ENCODE measurements around the gene GGN. TPM values are rescaled to one million over a fixed set of nuclear protein-coding genes. Genes with fewer than 3 reads are reported as not detected.
A peak's percentile ranks its signal among the peaks of the same experiment; 100 is the strongest.

GGN gene
- total and polyA plus RNA-seq, 9 of the 15 experiments (the other 6 are each of a cell fraction or from before 2014, with no cell fraction given): 0.15 to 0.33 TPM; not detected in 7

DNA sequence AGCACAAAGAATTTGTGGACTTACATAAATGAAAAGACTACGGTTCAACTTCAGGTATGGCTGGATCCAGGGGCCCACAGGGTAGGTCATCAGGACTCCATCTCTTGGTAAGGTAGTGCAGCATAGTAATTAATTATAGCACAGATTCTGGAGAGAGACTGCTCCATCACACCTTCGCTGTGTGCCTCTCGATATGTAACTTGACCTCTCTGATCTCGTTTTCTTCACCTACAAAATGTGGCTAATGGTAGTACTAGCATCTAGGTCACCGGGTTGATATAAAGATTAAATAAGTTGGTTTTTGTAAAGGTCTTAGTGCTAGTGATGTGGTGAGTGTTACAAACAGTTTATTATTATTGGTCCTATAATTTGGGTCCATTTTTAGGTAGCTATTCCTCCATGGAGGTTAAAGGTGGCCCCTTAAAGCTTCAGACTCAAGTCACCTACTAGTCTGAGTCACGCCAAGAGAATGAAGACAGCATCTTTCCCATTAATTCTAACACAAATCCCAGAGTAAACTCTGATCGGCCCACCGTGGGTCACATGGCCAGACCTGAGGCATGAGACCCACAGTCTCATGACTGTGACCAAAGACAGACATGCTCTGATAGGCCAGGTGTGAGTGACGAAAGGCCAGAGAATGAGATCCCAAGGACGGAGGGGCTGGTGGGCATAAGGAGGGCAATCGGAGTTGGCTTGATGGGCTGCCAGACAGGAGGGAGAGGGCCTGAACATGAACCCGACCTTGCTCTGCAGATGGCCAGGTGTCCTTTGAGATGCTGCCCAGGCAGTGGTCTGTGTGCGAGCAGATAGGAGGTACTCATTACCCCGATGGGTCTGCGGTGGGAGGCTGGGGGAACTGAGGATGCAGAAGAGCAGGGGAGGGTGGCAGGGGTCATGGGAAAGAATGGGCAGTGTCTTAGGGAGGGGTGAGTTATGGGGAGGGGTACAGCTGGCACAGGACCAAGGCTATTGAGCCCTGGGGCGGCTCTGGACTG is 31.8 kb downstream of the GGN start:
- DNase-seq (ENCODE audit: extremely low read depth in 1 of 4, low spot score in 3 of 4) (no peak), ATAC-seq (no peak), FAIRE-seq (no peak)
- H3K9me3 ChIP-seq (replicated peaks; ENCODE audit: control insufficient read depth, insufficient read depth, low read depth, low read length): no peaks in the 10 kb centered on the region
- H3K4me3 ChIP-seq: no peak overlapping the region
- H3K27ac ChIP-seq (ENCODE audit: extremely low read depth, low read depth, low read length): no peak overlapping the region
- intact Hi-C loops (cut with micrococcal nuclease): no loop called here
- CTCF ChIA-PET (ENCODE audit: low intra/inter-chr PET ratio): no interaction called here
- H3K36me3 ChIP-seq (ENCODE audit: control insufficient read depth, insufficient read depth, low read length): no peaks in the 10 kb centered on the region
- H3K79me2 ChIP-seq (ENCODE audit: control insufficient read depth, insufficient read depth, low read length): no peaks in the 10 kb centered on the region
- no peak overlapping the region for H2AFZ ChIP-seq (ENCODE audit: low read depth, low read length)
- in situ Hi-C loops (cut with MboI): no loop called here
- peaks cover under 1 to 8% of the 10 kb centered on the region in 2 experiments; a peak in 3 of 5 replicates for H3K4me1 ChIP-seq (replicated peaks in 1 of 2; ENCODE audit: control insufficient read depth in 2 of 2, insufficient read depth in 2 of 2, low read length in 2 of 2)
- H3K27me3 ChIP-seq (ENCODE audit: control insufficient read depth in 2 of 2, insufficient read depth in 2 of 2, low read length in 2 of 2): peaks cover 24 to 32% of the 10 kb centered on the region in 2 experiments
- H3K9ac ChIP-seq (ENCODE audit: insufficient read depth in 1 of 2, low read depth in 2 of 2, low read length in 2 of 2): peak overlapping the region in 1 of 2 experiments; percentile 43; a peak in 2 of 4 replicates
- no peaks in the 10 kb centered on the region for H3K9me1 ChIP-seq (ENCODE audit: control insufficient read depth, insufficient read depth, low read length)
- peaks cover 6% of the 10 kb centered on the region; the same call in 1 of the 2 replicates for H4K20me1 ChIP-seq (replicated peaks; ENCODE audit: control insufficient read depth, insufficient read depth, low read length)
- POLR2A ChIA-PET: interaction anchor here (0.5 to 1.0 kb wide), 4 partner anchors 8 to 214 kb away, joined by 3 read pairs; partner anchors contain the start of gene PSMD8
- H3K4me2 ChIP-seq (ENCODE audit: insufficient read depth, low read length): no peak overlapping the region
- WGBS (ENCODE audit: insufficient coverage, low coverage, missing lambda C conversion rate): 10% methylated on average over 15 of the region's 16 CpGs
- no TSS peak for BruUV-seq (replicated peaks)
- TF ChIP-seq ZNF696 (CRISPR knock-in tag; conservative IDR thresholded peaks at IDR 0.05) (no peak), CEBPB (tag; IDR thresholded peaks at IDR 0.05) (no peak), RBM25 (IDR thresholded peaks at IDR 0.05; ENCODE audit: low read depth, low read length, severe bottlenecking) (peak; percentile 86), ZNF324 (CRISPR knock-in tag; IDR thresholded peaks at IDR 0.05) (no peak), RHOXF2B (CRISPR knock-in tag; conservative IDR thresholded peaks at IDR 0.05) (no peak), RAD51 (IDR thresholded peaks at IDR 0.05; ENCODE audit: borderline replicate concordance, low read depth) (no peak), ELF2 (CRISPR knock-in tag; IDR thresholded peaks at IDR 0.05) (no peak), FOSL1 (tag; conservative IDR thresholded peaks at IDR 0.05) (no peak), CREM (IDR thresholded peaks at IDR 0.05; ENCODE audit: low read depth) (no peak), KDM1A (IDR thresholded peaks at IDR 0.05) (peak; percentile 25 to 28; a peak in 1 of 4 replicates), BCL6 (CRISPR knock-in tag; IDR thresholded peaks at IDR 0.05) (no peak), ADNP (tag; IDR thresholded peaks at IDR 0.05) (peak; percentile 56; the same call in 1 of the 2 replicates), RUNX1 (IDR thresholded peaks at IDR 0.05; ENCODE audit: low read depth) (no peak), COPS2 (conservative IDR thresholded peaks at IDR 0.05) (no peak)
- TF ChIP-seq, protein P1, sequence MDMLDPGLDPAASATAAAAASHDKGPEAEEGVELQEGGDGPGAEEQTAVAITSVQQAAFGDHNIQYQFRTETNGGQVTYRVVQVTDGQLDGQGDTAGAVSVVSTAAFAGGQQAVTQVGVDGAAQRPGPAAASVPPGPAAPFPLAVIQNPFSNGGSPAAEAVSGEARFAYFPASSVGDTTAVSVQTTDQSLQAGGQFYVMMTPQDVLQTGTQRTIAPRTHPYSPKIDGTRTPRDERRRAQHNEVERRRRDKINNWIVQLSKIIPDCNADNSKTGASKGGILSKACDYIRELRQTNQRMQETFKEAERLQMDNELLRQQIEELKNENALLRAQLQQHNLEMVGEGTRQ (CRISPR knock-in tag; IDR thresholded peaks at IDR 0.05): peak; percentile 41
- TF ChIP-seq, protein P2, sequence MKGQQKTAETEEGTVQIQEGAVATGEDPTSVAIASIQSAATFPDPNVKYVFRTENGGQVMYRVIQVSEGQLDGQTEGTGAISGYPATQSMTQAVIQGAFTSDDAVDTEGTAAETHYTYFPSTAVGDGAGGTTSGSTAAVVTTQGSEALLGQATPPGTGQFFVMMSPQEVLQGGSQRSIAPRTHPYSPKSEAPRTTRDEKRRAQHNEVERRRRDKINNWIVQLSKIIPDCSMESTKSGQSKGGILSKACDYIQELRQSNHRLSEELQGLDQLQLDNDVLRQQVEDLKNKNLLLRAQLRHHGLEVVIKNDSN (CRISPR knock-in tag; IDR thresholded peaks at IDR 0.05): peak; percentile 58
- TF ChIP-seq, protein P3, sequence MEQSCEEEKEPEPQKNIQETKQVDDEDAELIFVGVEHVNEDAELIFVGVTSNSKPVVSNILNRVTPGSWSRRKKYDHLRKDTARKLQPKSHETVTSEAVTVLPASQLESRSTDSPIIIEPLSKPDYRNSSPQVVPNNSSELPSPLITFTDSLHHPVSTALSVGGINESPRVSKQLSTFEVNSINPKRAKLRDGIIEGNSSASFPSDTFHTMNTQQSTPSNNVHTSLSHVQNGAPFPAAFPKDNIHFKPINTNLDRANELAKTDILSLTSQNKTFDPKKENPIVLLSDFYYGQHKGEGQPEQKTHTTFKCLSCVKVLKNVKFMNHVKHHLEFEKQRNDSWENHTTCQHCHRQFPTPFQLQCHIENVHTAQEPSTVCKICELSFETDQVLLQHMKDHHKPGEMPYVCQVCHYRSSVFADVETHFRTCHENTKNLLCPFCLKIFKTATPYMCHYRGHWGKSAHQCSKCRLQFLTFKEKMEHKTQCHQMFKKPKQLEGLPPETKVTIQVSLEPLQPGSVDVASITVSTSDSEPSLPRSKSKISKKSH (CRISPR knock-in tag; IDR thresholded peaks at IDR 0.05): no peak

Measured in K562 (cell line).